Testis (tissue), 2 donors: ENCODE data around the gene HCFC1R1.

Experiments used
- CTCF ChIP-seq, 3 experiments: fragments of 450-650 bp in 2 of 3; fragments of 200-600 bp in 1 of 3; sonication (generic) in 1 of 3; IDR thresholded peaks; one replicate each; pipeline ENCODE4 v1.5.1; 2016 to 2019; ENCODE audit warnings: antibody characterized with exemption in 3 of 3, mild to moderate bottlenecking in 2 of 3, moderate library complexity in 1 of 3
- POLR2A ChIP-seq: fragments of 450-650 bp; IDR thresholded peaks from one replicate; pipeline ENCODE4 v1.6.1; 2017; ENCODE audit warnings: antibody characterized with exemption, mild to moderate bottlenecking, moderate library complexity

DNA sequence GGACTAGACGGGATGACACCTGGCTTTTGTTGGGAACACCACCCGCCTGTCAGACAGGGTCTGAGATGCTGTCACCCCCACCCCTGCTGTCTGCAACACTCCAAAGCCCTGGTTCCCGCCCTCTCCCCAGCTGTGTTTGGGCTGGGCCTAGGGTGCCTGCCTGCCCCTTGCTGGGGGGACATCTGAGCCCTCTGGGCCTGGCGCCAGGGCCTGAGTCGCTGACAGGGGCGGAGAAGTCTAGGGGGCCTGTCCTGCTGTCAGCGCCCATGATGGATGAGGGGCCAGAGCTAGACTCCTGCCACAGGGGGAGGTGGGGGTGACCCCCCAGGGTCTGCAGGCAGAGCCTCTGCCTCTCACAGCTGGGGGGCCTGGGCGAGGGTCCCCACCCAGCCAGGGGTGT is 35.9 kb downstream of the HCFC1R1 start:
- TF ChIP-seq CTCF (IDR thresholded peaks at IDR 0.05) = no peak
- TF ChIP-seq POLR2A = no peak
